Mucosa of descending colon (tissue), 3 donors: ENCODE results near the gene NT5C. TPM values are rescaled to one million over a fixed set of nuclear protein-coding genes. Genes with fewer than 3 reads are reported as not detected.

ENCODE experiments used
- ATAC-seq: fragments of 200-7000 bp; cut with Tn5 transposase; one replicate; pipeline ENCODE4 v1.9.1; 2020; ENCODE audit warnings: mild to moderate bottlenecking, moderate library complexity
- DNase-seq, 3 donors: peaks; one replicate each; pipeline ENCODE4 v3.0.0-alpha.2; 2020
- H3K36me3 ChIP-seq: fragments of 200-600 bp; one replicate; pipeline ENCODE4 v1.8.0; 2021; ENCODE audit warnings: low read depth, mild to moderate bottlenecking
- H3K4me1 ChIP-seq: fragments of 200-600 bp; one replicate; pipeline ENCODE4 v1.8.0; 2021; ENCODE audit warnings: low read depth, mild to moderate bottlenecking
- H3K4me3 ChIP-seq: fragments of 200-600 bp; one replicate; pipeline ENCODE4 v1.8.0; 2021; ENCODE audit warnings: mild to moderate bottlenecking
- H3K9me3 ChIP-seq: fragments of 200-600 bp; one replicate; pipeline ENCODE4 v1.8.0; 2021; ENCODE audit warnings: mild to moderate bottlenecking
- CTCF ChIP-seq: fragments of 200-600 bp; IDR thresholded peaks from one replicate; pipeline ENCODE4 v1.8.0; 2022; ENCODE audit warnings: antibody characterized with exemption, mild to moderate bottlenecking
- intact Hi-C, 2 donors: fragments of 100-400 bp; cut with DNase I in 1 of 2; cut with micrococcal nuclease in 1 of 2; formaldehyde crosslinking; loops; one replicate each; pipeline versions ENCODE4 v1.11.0 to v1.11.1; 2022; cut with DNase I, micrococcal nuclease
- total RNA-seq, 3 donors: library from RNA; stranded (reverse); fragmentation: NEBNext Ultra II Directional in 2 of 3; extraction: Animal tissue kit (Norgen Biotek cat#: 25700) in 2 of 3; gene quantifications; one replicate each; pipeline versions ENCODE4 v1.2.1 to v1.2.4, GENCODE V29; 2021 to 2023
- donor health status: DM: no; HTN: no; CAD: no; lungs with moderate emphysema.
- donor health status: DM: no; HTN: no; CAD: no.
- donor health status: DM: no; HTN: yes; CAD: no.

NT5C gene
- total RNA-seq, 3 donors from 2014 or later, result 57.2 to 97.6 (median 75.4) TPM

- DNase-seq (no peak), ATAC-seq (no peak)
- peaks cover 3% of the 10 kb centered on the region for H3K36me3 ChIP-seq
- H3K4me3 ChIP-seq, result no peak overlapping the region
- intact Hi-C loops, result no loop called here
- no peak for TF ChIP-seq CTCF
- H3K9me3 ChIP-seq, result no peaks in the 10 kb centered on the region
- H3K4me1 ChIP-seq, result no peaks in the 10 kb centered on the region
Observed at GRCh38 chr17:75103601-75104554, 27.7 kb downstream of the NT5C start.

- peaks cover 3% of the 10 kb centered on the region for H3K36me3 ChIP-seq
- intact Hi-C loops, result no loop called here
Observed at GRCh38 chr17:75102385-75102821, 29.1 kb downstream of the NT5C start.

GRCh38 chr17:75099881-75100595 is 31.5 kb downstream of the NT5C start:
- intact Hi-C loops, result no loop called here
- peaks cover 15% of the 10 kb centered on the region for H3K4me1 ChIP-seq
- DNase-seq, result no peak
- H3K4me3 ChIP-seq, result no peak overlapping the region
- no peak for ATAC-seq
- H3K9me3 ChIP-seq, result no peaks in the 10 kb centered on the region
- peaks cover 3% of the 10 kb centered on the region for H3K36me3 ChIP-seq
- no peak for TF ChIP-seq CTCF

More at GRCh38 chr17:75102385-75102821, 29.1 kb downstream of the NT5C start:
- Histone ChIP-seq H3K4me3 (no peak overlapping the region), H3K9me3 (no peaks in the 10 kb centered on the region), H3K4me1 (no peaks in the 10 kb centered on the region)
- no peak for TF ChIP-seq CTCF
- ATAC-seq (no peak), DNase-seq (peak in 1 of 3 donors; percentile 37)

- no peak for ATAC-seq
- intact Hi-C loops, result no loop called here
- H3K4me3 ChIP-seq, result no peak overlapping the region
- no peak for TF ChIP-seq CTCF
- DNase-seq, result no peak
- H3K36me3 ChIP-seq, result peaks cover 3% of the 10 kb centered on the region
- no peaks in the 10 kb centered on the region for H3K9me3 ChIP-seq
- peaks cover 27% of the 10 kb centered on the region for H3K4me1 ChIP-seq
Observed at GRCh38 chr17:75098861-75099260, 32.7 kb downstream of the NT5C start.

- TF ChIP-seq CTCF, result no peak
- ATAC-seq (no peak), DNase-seq (no peak)
- Histone ChIP-seq H3K4me1 (peaks cover 35% of the 10 kb centered on the region), H3K4me3 (no peak overlapping the region), H3K36me3 (peaks cover 3% of the 10 kb centered on the region), H3K9me3 (no peaks in the 10 kb centered on the region)
- intact Hi-C loops, result no loop called here
Observed at GRCh38 chr17:75097865-75098264, 33.7 kb downstream of the NT5C start.
